K562 (cell line): Measurements from ENCODE around the gene RBKS. TPM values are rescaled to one million over a fixed set of nuclear protein-coding genes. Genes with fewer than 3 reads are reported as not detected.

Experiments used
- JUNB ChIP-seq: fragments of 450-650 bp; formaldehyde crosslinking; conservative IDR thresholded peaks from 2 replicates; pipeline ENCODE4 v1.4.0; 2020; ENCODE audit warnings: mild to moderate bottlenecking
- MGA ChIP-seq: fragments of 450-650 bp; IDR thresholded peaks from 2 replicates; pipeline ENCODE4 v1.6.1; 2016; ENCODE audit warnings: mild to moderate bottlenecking, moderate library complexity
- TAL1 ChIP-seq: fragments of 450-650 bp; IDR thresholded peaks from 2 replicates; pipeline ENCODE4 v1.6.1; 2016; ENCODE audit warnings: mild to moderate bottlenecking
- polyA plus RNA-seq, 8 experiments: library from polyadenylated mRNA; depleted of rRNA in 4 of 8; stranded (reverse) in 5 of 8; unstranded in 3 of 8; fragments of >200 nt; fragmentation: Nextera tagmentation in 2 of 8; fragmentation: Illumina TruSeq in 1 of 8; extraction: Ambion mirVana in 2 of 8; extraction: Trizol in 1 of 8; gene quantifications; 2 replicates each; pipeline versions ENCODE4 v1.2.1 to v1.2.3, GENCODE V29; 2011 to 2014; ENCODE audit warnings: inconsistent platforms in 1 of 8, missing spikeins in 1 of 8
- total RNA-seq, 7 experiments: library from RNA; depleted of rRNA in 6 of 7; stranded (reverse); fragments of >200 nt in 6 of 7; fragmentation: Illumina TruSeq in 2 of 7; extraction: Trizol in 2 of 7; gene quantifications; 2 replicates each; pipeline versions ENCODE4 v1.2.1 to v1.2.3, GENCODE V29; 2011 to 2021; ENCODE audit warnings: low replicate concordance in 1 of 7

Gene RBKS
- total and polyA plus RNA-seq, 9 of the 15 experiments (the other 6 are each of a cell fraction or from before 2014, with no cell fraction given): 0.06 to 0.39 (median 0.19) TPM

GRCh38 chr2:27931361-27931950 lies 41.3 kb upstream of the RBKS start (continued):
- TF ChIP-seq MGA (no peak), JUNB (no peak), TAL1 (no peak)
